ENCODE data around the gene GRIN3B. TPM values are rescaled to one million over a fixed set of nuclear protein-coding genes. Genes with fewer than 3 reads are reported as not detected.

Gene GRIN3B, protein sequence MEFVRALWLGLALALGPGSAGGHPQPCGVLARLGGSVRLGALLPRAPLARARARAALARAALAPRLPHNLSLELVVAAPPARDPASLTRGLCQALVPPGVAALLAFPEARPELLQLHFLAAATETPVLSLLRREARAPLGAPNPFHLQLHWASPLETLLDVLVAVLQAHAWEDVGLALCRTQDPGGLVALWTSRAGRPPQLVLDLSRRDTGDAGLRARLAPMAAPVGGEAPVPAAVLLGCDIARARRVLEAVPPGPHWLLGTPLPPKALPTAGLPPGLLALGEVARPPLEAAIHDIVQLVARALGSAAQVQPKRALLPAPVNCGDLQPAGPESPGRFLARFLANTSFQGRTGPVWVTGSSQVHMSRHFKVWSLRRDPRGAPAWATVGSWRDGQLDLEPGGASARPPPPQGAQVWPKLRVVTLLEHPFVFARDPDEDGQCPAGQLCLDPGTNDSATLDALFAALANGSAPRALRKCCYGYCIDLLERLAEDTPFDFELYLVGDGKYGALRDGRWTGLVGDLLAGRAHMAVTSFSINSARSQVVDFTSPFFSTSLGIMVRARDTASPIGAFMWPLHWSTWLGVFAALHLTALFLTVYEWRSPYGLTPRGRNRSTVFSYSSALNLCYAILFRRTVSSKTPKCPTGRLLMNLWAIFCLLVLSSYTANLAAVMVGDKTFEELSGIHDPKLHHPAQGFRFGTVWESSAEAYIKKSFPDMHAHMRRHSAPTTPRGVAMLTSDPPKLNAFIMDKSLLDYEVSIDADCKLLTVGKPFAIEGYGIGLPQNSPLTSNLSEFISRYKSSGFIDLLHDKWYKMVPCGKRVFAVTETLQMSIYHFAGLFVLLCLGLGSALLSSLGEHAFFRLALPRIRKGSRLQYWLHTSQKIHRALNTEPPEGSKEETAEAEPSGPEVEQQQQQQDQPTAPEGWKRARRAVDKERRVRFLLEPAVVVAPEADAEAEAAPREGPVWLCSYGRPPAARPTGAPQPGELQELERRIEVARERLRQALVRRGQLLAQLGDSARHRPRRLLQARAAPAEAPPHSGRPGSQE
- polyA plus RNA-seq (2012; ENCODE audit: missing spikeins), result not detected

DNA sequence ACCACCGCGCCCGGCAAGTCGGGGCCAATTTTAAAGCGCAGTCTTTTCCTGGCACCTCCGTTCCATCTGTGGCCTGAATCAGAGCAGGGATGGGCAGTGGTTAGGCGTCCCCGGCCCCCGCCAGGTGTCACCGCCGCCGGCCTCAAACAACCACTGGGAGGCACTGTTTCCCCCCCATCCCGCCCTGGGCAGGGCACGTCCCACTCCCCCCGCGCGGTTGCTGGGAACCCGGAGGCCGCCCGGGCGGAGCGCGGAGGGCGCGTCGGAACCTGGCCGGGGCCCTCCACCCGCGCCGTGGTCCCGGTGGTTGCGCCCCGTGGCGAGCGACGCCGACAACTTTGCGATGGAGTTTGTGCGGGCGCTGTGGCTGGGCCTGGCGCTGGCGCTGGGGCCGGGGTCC lies at the start of gene GRIN3B:
GRIN3B (plus strand) TSS at position 325 of the 400 bp plus-strand sequence; CDS start at position 344, 19 bp downstream.
- DNase-seq (ENCODE audit: insufficient read length) (peak; percentile 83), FAIRE-seq (no peak)
- TF ChIP-seq POLR2AphosphoS5 (IDR thresholded peaks at IDR 0.05; ENCODE audit: low read depth, low read length) (no peak), TAF1 (IDR thresholded peaks at IDR 0.05; ENCODE audit: borderline replicate concordance, low read depth, low read length) (no peak), POLR2A (IDR thresholded peaks at IDR 0.05; ENCODE audit: low read depth, low read length) (no peak)

DNA sequence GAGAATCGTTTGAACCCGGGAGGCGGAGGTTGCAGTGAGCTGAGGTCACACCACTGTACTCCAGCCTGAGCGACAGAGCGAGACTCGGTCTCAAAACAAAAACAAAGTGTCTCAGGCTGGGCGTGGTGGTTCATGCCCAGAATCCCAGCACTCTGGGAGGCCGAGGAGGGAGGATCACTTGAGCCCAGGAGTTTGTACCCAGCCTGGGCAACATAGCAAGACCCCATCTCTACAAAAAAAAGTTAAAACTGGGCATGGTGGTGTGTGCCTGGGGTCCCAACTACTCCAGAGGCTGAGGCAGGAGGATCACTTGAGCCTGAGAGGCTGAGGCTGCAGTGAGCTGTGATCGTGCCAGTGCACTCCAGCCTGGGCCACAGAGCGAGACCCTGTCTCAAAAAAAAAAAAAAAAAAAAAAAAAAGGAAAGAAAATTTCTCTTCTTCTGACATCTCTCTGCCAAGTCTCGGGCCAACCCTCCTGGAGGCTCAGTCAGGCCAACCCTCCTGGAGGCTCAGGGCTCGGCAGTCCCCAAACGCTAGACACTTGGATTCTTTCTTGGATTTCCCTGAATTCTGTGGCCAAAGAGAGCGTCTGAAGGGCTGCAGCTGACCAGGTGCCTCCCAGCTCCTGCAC lies 48.1 kb upstream of the GRIN3B start:
- FAIRE-seq, result peak; percentile 60
- no peak for DNase-seq (ENCODE audit: insufficient read length)
- TF ChIP-seq POLR2AphosphoS5 (IDR thresholded peaks at IDR 0.05; ENCODE audit: low read depth, low read length), result no peak
- TF ChIP-seq POLR2A (IDR thresholded peaks at IDR 0.05; ENCODE audit: low read depth, low read length), result no peak
- TF ChIP-seq TAF1 (IDR thresholded peaks at IDR 0.05; ENCODE audit: borderline replicate concordance, low read depth, low read length), result no peak

DNA sequence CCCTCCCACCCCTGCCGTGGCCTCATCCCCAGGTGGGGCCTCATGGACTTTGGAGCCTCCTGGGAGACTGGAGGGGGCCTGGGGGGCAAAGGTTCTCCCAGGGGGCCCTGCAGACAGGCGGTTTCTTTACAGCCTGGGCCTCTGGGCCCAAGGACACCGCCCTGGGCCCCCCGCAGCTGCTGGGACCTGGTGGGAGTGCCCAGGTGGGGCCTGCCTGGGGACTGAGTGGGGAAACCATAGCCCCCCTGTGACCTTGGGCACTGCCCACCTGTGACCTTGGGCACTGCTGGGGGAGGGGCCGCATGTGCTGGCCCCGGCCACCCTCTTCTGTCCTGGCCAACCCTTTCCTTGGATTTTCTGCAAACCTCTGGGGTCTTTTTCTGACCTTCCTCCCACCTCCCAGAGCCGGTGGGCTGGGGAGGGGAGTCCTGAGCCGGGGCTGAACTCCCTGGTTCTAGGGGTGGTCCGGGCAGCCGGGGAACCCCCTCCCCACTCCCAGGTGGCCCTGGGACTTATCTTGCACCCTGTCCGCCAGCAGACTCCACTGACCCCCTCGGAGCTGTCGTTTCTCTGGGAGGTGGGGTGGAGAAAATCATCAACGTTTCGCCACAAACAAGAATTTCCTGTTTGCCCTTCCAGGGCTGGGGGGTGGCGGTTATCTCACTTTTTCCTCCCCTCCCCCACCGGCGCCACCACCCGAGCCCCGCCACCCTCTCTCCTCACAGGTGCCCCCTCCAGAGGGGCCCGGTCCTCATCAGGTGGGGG lies 47.4 kb upstream of the GRIN3B start:
- no peak for DNase-seq (ENCODE audit: insufficient read length)
- peak; percentile 73 for FAIRE-seq
- TF ChIP-seq POLR2A (IDR thresholded peaks at IDR 0.05; ENCODE audit: low read depth, low read length) (no peak), POLR2AphosphoS5 (IDR thresholded peaks at IDR 0.05; ENCODE audit: low read depth, low read length) (no peak), TAF1 (IDR thresholded peaks at IDR 0.05; ENCODE audit: borderline replicate concordance, low read depth, low read length) (no peak)

DNA sequence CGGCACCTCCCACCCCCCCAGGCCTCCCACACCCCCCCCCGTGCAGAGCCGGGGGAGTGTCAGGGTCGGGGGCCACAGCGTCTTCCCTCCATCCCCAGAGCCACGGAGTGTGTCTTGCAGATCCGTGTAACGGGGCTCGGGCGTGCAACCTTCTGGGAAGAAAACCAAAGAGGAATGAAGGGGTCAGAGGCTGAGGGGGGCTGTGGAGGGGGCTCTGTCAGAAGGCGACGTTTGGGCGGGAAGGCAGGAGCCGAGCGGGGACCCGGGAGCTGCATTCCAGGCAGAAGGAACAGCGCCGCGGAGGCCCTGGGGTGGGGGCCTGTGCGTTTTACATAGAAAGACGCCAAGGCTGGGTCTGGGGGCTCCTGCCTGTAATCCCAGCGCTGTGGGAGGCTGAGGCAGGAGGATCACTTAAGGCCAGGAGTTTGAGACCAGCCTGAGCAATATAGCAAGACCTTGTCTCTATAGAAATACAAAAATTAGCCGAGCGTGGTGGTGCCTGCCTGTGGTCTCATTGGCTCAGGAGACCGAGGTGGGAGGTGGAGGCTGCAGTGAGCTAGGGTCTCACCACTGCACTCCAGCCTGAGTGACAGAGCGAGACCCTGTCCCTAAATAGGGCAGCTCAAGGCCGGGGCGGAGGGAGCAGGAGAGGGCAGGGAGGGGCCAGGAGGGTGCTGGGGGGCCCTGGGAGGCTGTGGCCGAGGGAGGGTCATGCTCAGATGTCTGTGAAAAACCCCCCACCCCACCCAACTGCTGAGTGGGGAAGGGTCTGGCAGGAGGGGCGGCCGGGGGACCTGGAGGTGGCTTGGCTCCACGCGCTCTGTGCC lies 46.6 kb upstream of the GRIN3B start:
- no peak for TF ChIP-seq TAF1 (IDR thresholded peaks at IDR 0.05; ENCODE audit: borderline replicate concordance, low read depth, low read length)
- no peak for TF ChIP-seq POLR2A (IDR thresholded peaks at IDR 0.05; ENCODE audit: low read depth, low read length)
- no peak for TF ChIP-seq POLR2AphosphoS5 (IDR thresholded peaks at IDR 0.05; ENCODE audit: low read depth, low read length)
- DNase-seq (ENCODE audit: insufficient read length) (no peak), FAIRE-seq (peak; percentile 50)

DNA sequence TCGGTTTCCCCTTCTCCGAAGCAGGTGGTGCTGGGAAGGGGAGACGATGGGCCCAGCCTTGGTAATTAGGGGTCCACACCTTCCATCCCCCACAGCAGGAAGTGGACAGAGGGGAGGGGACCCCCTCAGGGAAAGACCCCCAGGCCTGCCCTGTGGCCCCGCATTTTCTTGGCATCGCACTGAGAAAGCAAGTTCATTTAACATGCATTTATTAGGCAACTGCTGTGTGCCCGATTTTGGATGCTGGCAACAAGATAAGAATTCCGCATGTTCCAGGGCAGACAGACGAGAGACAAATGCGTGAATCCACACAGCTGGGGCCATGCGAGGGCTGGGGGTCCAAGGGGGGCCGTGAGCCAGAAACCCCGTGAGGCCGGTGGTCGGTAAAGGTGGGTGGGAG lies 45.9 kb upstream of the GRIN3B start:
- FAIRE-seq (no peak), DNase-seq (ENCODE audit: insufficient read length) (no peak)
- TF ChIP-seq POLR2AphosphoS5 (IDR thresholded peaks at IDR 0.05; ENCODE audit: low read depth, low read length) (no peak), POLR2A (IDR thresholded peaks at IDR 0.05; ENCODE audit: low read depth, low read length) (no peak), TAF1 (IDR thresholded peaks at IDR 0.05; ENCODE audit: borderline replicate concordance, low read depth, low read length) (no peak)

DNA sequence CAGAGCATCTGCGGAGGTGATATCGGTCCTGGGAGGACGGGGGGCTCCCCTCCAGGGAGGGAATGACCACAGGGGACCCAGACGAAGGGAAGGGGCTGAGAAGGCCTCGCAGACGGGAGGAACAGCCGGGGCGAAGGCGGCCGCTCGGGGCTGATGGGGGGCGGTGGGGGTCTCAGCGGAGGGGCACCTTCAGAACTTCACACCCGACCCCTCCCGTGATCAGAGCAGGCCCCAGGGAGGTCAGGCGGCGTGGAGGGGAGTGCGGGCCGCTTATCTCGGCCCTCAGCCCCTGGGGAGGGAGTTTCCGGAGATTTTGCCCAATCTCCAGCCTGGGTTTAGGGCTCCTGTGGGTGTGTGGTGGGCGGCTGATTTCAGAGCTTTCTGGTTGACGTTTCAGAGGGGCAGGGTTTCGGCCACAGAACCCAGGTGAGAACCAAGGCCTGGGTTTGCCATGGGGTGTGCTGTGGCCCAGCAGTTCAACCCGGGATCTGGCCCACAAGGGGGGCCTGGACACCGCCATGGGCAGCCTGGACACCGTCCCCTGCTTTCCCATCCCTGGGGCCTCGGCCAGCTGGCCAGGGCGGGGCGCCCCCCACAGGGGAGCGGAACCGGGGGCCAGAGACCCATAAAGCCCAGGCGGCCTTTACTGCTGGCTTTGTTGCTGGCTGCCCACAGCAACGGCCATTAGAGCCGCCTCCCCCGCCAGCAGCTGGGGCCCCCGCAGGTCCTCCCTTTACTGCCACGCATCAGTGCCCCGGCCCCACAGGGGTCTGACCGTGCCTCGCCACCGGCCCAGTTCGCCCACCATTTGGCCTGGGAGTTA lies 45.3 kb upstream of the GRIN3B start:
- FAIRE-seq, result peak; percentile 87
- peak; percentile 92 for DNase-seq (ENCODE audit: insufficient read length)
- TF ChIP-seq POLR2AphosphoS5 (IDR thresholded peaks at IDR 0.05; ENCODE audit: low read depth, low read length), result no peak; the same call in 1 of the 2 replicates
- no peak; the same call in 1 of the 2 replicates for TF ChIP-seq POLR2A (IDR thresholded peaks at IDR 0.05; ENCODE audit: low read depth, low read length)
- no peak for TF ChIP-seq TAF1 (IDR thresholded peaks at IDR 0.05; ENCODE audit: borderline replicate concordance, low read depth, low read length)

DNA sequence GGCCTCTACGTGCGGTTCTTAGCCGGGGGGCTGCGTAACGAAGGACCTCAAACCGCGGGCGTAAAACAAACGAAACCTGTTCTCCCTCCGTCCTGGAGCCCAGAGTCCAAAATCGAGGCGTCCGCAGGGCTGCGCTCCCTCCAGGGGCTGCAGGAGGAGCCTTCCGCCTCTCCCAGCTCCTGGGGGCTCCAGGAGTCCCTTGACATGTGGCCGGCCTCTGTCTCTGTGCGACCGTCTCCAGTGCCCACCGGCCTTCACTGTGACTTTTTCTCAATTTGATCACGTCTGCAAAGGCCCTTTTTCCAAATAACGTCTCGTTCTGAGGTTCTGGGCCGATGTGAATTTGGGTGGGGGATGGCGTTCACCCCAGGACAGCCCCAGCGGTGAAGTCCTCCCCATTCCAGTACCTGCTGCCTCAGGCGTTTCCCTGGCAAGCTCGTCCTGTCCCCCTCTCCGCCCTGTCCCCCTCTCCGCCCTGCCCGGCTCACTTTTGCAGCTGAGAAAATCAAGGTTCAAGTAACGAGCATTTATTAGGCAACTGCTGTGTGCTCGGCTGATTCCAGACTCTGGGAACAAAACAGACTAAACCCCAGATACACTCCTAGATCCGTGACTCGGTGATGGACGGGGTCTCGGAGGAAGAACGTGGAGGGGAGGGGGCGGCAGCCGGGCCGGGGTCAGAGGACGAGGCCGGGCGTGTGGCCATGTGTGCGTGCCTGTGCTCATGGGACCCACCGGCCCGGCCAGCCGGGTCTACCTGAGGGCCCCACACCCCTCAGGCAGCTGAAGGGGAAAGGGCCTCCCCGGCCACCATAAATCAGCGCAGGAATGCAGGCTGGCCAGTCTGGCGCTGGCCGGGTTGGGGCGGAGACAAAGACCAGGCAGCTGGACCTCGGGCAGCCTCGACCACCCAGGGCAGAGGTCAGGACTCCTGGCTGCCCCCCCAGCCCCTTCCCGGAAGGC lies 44.1 kb upstream of the GRIN3B start:
- no peak for DNase-seq (ENCODE audit: insufficient read length)
- TF ChIP-seq TAF1 (IDR thresholded peaks at IDR 0.05; ENCODE audit: borderline replicate concordance, low read depth, low read length), result no peak
- 0 out of 2 replicates have a peak, but pooled peaks have one; percentile 3 for TF ChIP-seq POLR2A (IDR thresholded peaks at IDR 0.05; ENCODE audit: low read depth, low read length)
- no peak for TF ChIP-seq POLR2AphosphoS5 (IDR thresholded peaks at IDR 0.05; ENCODE audit: low read depth, low read length)
- no peak for FAIRE-seq

Data from GM12892 (cell line).